ENCODE data around the gene TIAM2. TPM values are rescaled to one million over a fixed set of nuclear protein-coding genes. Genes with fewer than 3 reads are reported as not detected.

The TIAM2 gene
- total and polyA plus RNA-seq, 2 donors (not counting 3 experiments of a cell fraction or from before 2014, with no cell fraction given): 9.6 to 18.5 TPM

GRCh38 chr6:155246825-155247224 is 251.7 kb downstream of the TIAM2 start:
- peaks cover 3% of the 10 kb centered on the region in 2 experiments for H3K36me3 ChIP-seq (ENCODE audit: control insufficient read depth in 2 of 2, extremely low read depth in 1 of 2, insufficient read depth in 2 of 2, low read length in 2 of 2)
- no TSS peak for BruUV-seq (replicated peaks)
- CTCF ChIA-PET: interaction anchor here (1.2 to 9.5 kb wide), 10 partner anchors 10 to 379 kb away, joined by 3 to 292 read pairs (median 22); no protein-coding TSS in a partner anchor

GRCh38 chr6:155247618-155248007 is 252.5 kb downstream of the TIAM2 start:
- Histone ChIP-seq H3K36me3 (ENCODE audit: control insufficient read depth in 2 of 2, extremely low read depth in 1 of 2, insufficient read depth in 2 of 2, low read length in 2 of 2) (peaks cover 4 to 7% of the 10 kb centered on the region in 2 experiments), H3K9ac (replicated peaks; ENCODE audit: extremely low read depth, insufficient read depth, low read length) (no peak overlapping the region), H3K27ac (ENCODE audit: insufficient read depth, low read depth, low read length) (no peak overlapping the region), H3K79me2 (ENCODE audit: control insufficient read depth, insufficient read depth, low read length) (no peaks in the 10 kb centered on the region), H2AFZ (ENCODE audit: low read depth, low read length) (no peak overlapping the region), H3K4me3 (replicated peaks in 1 of 3; ENCODE audit: insufficient read depth in 1 of 3, low read depth in 1 of 3, low read length in 3 of 3) (no peak overlapping the region), H3K9me1 (replicated peaks; ENCODE audit: control insufficient read depth, extremely low read depth, insufficient read depth, low read length) (no peaks in the 10 kb centered on the region), H4K20me1 (replicated peaks; ENCODE audit: control insufficient read depth, extremely low read depth, insufficient read depth, low read length) (no peaks in the 10 kb centered on the region), H3K9me3 (replicated peaks; ENCODE audit: control insufficient read depth, insufficient read depth, low read length) (no peaks in the 10 kb centered on the region), H3K4me1 (ENCODE audit: control insufficient read depth, extremely low read depth, insufficient read depth, low read length) (no peaks in the 10 kb centered on the region), H3K4me2 (ENCODE audit: insufficient read depth, low read length) (no peak overlapping the region), H3K27me3 (ENCODE audit: control insufficient read depth in 2 of 2, insufficient read depth in 2 of 2, low read length in 2 of 2) (no peaks in the 10 kb centered on the region)
- FAIRE-seq (no peak), DNase-seq (ENCODE audit: low read depth, low spot score) (no peak)
- TF ChIP-seq GATA2 (IDR thresholded peaks at IDR 0.05; ENCODE audit: insufficient read depth, insufficient read length, low read depth, low read length) (no peak), POLR2AphosphoS5 (IDR thresholded peaks at IDR 0.05; ENCODE audit: insufficient read depth, low read depth, low read length) (no peak), CTCF (IDR thresholded peaks at IDR 0.05; ENCODE audit: extremely low read depth in 1 of 2, insufficient read depth in 1 of 2, low read depth in 1 of 2, low read length in 2 of 2) (no peak), POLR2A (IDR thresholded peaks at IDR 0.05; ENCODE audit: low read depth, low read length) (no peak), MYC (IDR thresholded peaks at IDR 0.05; ENCODE audit: low read depth, low read length) (no peak), FOS (IDR thresholded peaks at IDR 0.05; ENCODE audit: borderline replicate concordance, insufficient read depth, low read length) (no peak), MAX (IDR thresholded peaks at IDR 0.05; ENCODE audit: insufficient read depth, insufficient read length) (no peak), EZH2 (IDR thresholded peaks at IDR 0.05; ENCODE audit: borderline replicate concordance, low read depth, low read length, severe bottlenecking) (no peak), JUN (IDR thresholded peaks at IDR 0.05; ENCODE audit: borderline replicate concordance, insufficient read depth, insufficient read length, low read depth) (no peak)
- ChIA-PET POLR2A (no interaction called here), CTCF (interaction anchor here (0.7 to 9.5 kb wide), 32 partner anchors 11 to 572 kb away, joined by 3 to 292 read pairs (median 7); no protein-coding TSS in a partner anchor)
- no TSS peak for BruUV-seq (replicated peaks)
- intact Hi-C loops (cut with micrococcal nuclease) (loop anchor here (1.0 to 5.0 kb wide), 7 partner anchors 46 to 572 kb away; partner anchors contain the start of gene TIAM2), dilution Hi-C loops (cut with MboI; ENCODE audit: extremely low pct_ligation_motif_present, low sequenced_read_pairs) (no loop called here)

More at GRCh38 chr6:155246825-155247224, 251.7 kb downstream of the TIAM2 start:
- Histone ChIP-seq H3K4me2 (ENCODE audit: insufficient read depth, low read length) (no peak overlapping the region), H3K27ac (ENCODE audit: insufficient read depth, low read depth, low read length) (no peak overlapping the region), H4K20me1 (replicated peaks; ENCODE audit: control insufficient read depth, extremely low read depth, insufficient read depth, low read length) (no peaks in the 10 kb centered on the region), H3K79me2 (ENCODE audit: control insufficient read depth, insufficient read depth, low read length) (no peaks in the 10 kb centered on the region), H2AFZ (ENCODE audit: low read depth, low read length) (no peak overlapping the region), H3K9me3 (replicated peaks; ENCODE audit: control insufficient read depth, insufficient read depth, low read length) (no peaks in the 10 kb centered on the region), H3K9ac (replicated peaks; ENCODE audit: extremely low read depth, insufficient read depth, low read length) (no peak overlapping the region), H3K27me3 (ENCODE audit: control insufficient read depth in 2 of 2, insufficient read depth in 2 of 2, low read length in 2 of 2) (no peaks in the 10 kb centered on the region), H3K9me1 (replicated peaks; ENCODE audit: control insufficient read depth, extremely low read depth, insufficient read depth, low read length) (no peaks in the 10 kb centered on the region), H3K4me1 (ENCODE audit: control insufficient read depth, extremely low read depth, insufficient read depth, low read length) (no peaks in the 10 kb centered on the region), H3K4me3 (replicated peaks in 1 of 3; ENCODE audit: insufficient read depth in 1 of 3, low read depth in 1 of 3, low read length in 3 of 3) (no peak overlapping the region)
- intact Hi-C loops (cut with micrococcal nuclease) (loop anchor here (5.0 kb wide), 2 partner anchors 250 to 380 kb away; partner anchors contain the start of gene TIAM2), dilution Hi-C loops (cut with MboI; ENCODE audit: extremely low pct_ligation_motif_present, low sequenced_read_pairs) (no loop called here)
- FAIRE-seq (no peak), DNase-seq (ENCODE audit: low read depth, low spot score) (no peak)
- POLR2A ChIA-PET: no interaction called here
- no peak for TF ChIP-seq GATA2 (IDR thresholded peaks at IDR 0.05; ENCODE audit: insufficient read depth, insufficient read length, low read depth, low read length)
- no peak for TF ChIP-seq POLR2AphosphoS5 (IDR thresholded peaks at IDR 0.05; ENCODE audit: insufficient read depth, low read depth, low read length)

All from endothelial cell of umbilical vein (primary cell).